B cell (primary cell): ENCODE data around the gene PIK3R1. TPM values are rescaled to one million over a fixed set of nuclear protein-coding genes. Genes with fewer than 3 reads are reported as not detected.

Experiments
- ATAC-seq: fragments of 200-7000 bp; cut with Tn5 transposase; one replicate; pipeline ENCODE4 v1.10.0; 2021; ENCODE audit warnings: low read depth, mild to moderate bottlenecking, moderate number of reproducible peaks, moderate library complexity
- CTCF ChIA-PET: fragments of 350-600 bp; sonication (Branson Sonifier 250); formaldehyde crosslinking; loops from one replicate; lab custom pipeline; 2021; ENCODE audit warnings: antibody characterized with exemption, inconsistent platforms; lab: Charles Lee
- POLR2A ChIA-PET: fragments of 350-600 bp; sonication (Branson Sonifier 250); formaldehyde crosslinking; loops from one replicate; lab custom pipeline; 2021; ENCODE audit warnings: antibody characterized with exemption; lab: Charles Lee
- DNase-seq: peaks from one replicate; pipeline ENCODE4 v3.0.0; 2013
- H2AFZ ChIP-seq: 2 replicates; pipeline ENCODE4 v1.6.1; 2012; ENCODE audit warnings: mild to moderate bottlenecking, low read depth, low read length; ENCODE audit not compliant: insufficient read depth, poor library complexity, severe bottlenecking
- H3K27ac ChIP-seq, 2 donors: 1 replicate in 1 of 2; 2 replicates in 1 of 2; pipeline ENCODE4 v1.5.1; 2012 to 2013; ENCODE audit warnings: low read length in 2 of 2, mild to moderate bottlenecking in 2 of 2, moderate library complexity in 1 of 2
- H3K27me3 ChIP-seq, 4 experiments: fragments of 200-600 bp in 1 of 4; sonication (generic) in 1 of 4; replicated peaks in 1 of 4; 1 replicate in 2 of 4; 2 replicates in 2 of 4; pipeline versions ENCODE4 v1.6.1 to v1.7.0; 2013 to 2016; ENCODE audit warnings: low read length in 3 of 4, mild to moderate bottlenecking in 2 of 4, mixed read lengths in 1 of 4, moderate library complexity in 1 of 4; ENCODE audit not compliant: insufficient read depth in 4 of 4, control insufficient read depth in 3 of 4; ENCODE audit errors: control extremely low read depth in 1 of 4
- H3K36me3 ChIP-seq, 2 experiments: replicated peaks in 1 of 2; 1 replicate in 1 of 2; 2 replicates in 1 of 2; pipeline versions ENCODE4 v1.6.1 to v1.7.1; 2013; ENCODE audit warnings: low read length in 1 of 2; ENCODE audit not compliant: insufficient read depth in 2 of 2, control insufficient read depth in 1 of 2; ENCODE audit errors: control extremely low read depth in 1 of 2, extremely low read depth in 1 of 2
- H3K4me1 ChIP-seq, 2 donors: fragments of 200-600 bp in 1 of 2; sonication (generic) in 1 of 2; 1 replicate in 1 of 2; 2 replicates in 1 of 2; pipeline versions ENCODE4 v1.5.1 to v1.6.1; 2013 to 2017; ENCODE audit warnings: low read length in 2 of 2; ENCODE audit not compliant: control insufficient read depth in 2 of 2, insufficient read depth in 2 of 2
- H3K4me2 ChIP-seq: replicated peaks from 2 replicates; pipeline ENCODE3; 2012; ENCODE audit warnings: mild to moderate bottlenecking, low read depth, low read length; ENCODE audit not compliant: poor library complexity, severe bottlenecking
- H3K4me3 ChIP-seq, 5 experiments: fragments of 200-600 bp in 1 of 5; sonication (generic) in 1 of 5; 1 replicate in 3 of 5; 2 replicates in 2 of 5; pipeline versions ENCODE4 v1.5.1 to v1.7.0; 2011 to 2016; ENCODE audit warnings: low read length in 4 of 5, mild to moderate bottlenecking in 4 of 5, low read depth in 2 of 5, control low read depth in 1 of 5, moderate library complexity in 1 of 5; ENCODE audit not compliant: insufficient read depth in 1 of 5; ENCODE audit errors: control extremely low read depth in 1 of 5, extremely low read depth in 1 of 5
- H3K79me2 ChIP-seq: fragments of 200-600 bp; sonication (generic); one replicate; pipeline ENCODE4 v1.6.0; 2016; ENCODE audit warnings: low read length; ENCODE audit not compliant: control insufficient read depth, insufficient read depth
- H3K9ac ChIP-seq: fragments of 200-600 bp; sonication (generic); 2 replicates; pipeline ENCODE4 v1.6.1; 2017; ENCODE audit warnings: mild to moderate bottlenecking, low read length, moderate library complexity
- H3K9me3 ChIP-seq, 3 donors: one replicate each; pipeline versions ENCODE4 v1.6.1 to v1.7.1; 2013; ENCODE audit warnings: low read length in 2 of 3; ENCODE audit not compliant: control insufficient read depth in 2 of 3, insufficient read depth in 1 of 3; ENCODE audit errors: control extremely low read depth in 1 of 3
- H4K20me1 ChIP-seq: 2 replicates; pipeline ENCODE4 v1.6.0; 2012; ENCODE audit warnings: mild to moderate bottlenecking, low read length; ENCODE audit not compliant: insufficient read depth, control insufficient read depth, poor library complexity, severe bottlenecking
- H3K27ac Mint-ChIP-seq: one replicate; pipeline ENCODE4 v1.8.0; 2021; ENCODE audit warnings: mixed read lengths
- H3K27me3 Mint-ChIP-seq: one replicate; pipeline ENCODE4 v1.8.0; 2021; ENCODE audit warnings: mixed read lengths
- H3K4me1 Mint-ChIP-seq: one replicate; pipeline ENCODE4 v1.8.0; 2021; ENCODE audit warnings: mixed read lengths
- H3K4me3 Mint-ChIP-seq: one replicate; pipeline ENCODE4 v1.8.0; 2021; ENCODE audit warnings: mixed read lengths
- H3K9me3 Mint-ChIP-seq: one replicate; pipeline ENCODE4 v1.8.0; 2022; ENCODE audit warnings: mixed read lengths; ENCODE audit not compliant: insufficient read depth
- CTCF ChIP-seq: fragments of 200-600 bp; IDR thresholded peaks from one replicate; pipeline ENCODE4 v1.8.0; 2022; ENCODE audit warnings: antibody characterized with exemption, mild to moderate bottlenecking
- EZH2 ChIP-seq: IDR thresholded peaks from 2 replicates; pipeline ENCODE4 v1.6.1; 2012; ENCODE audit warnings: borderline replicate concordance, low read depth, mild to moderate bottlenecking, moderate library complexity, low read length; ENCODE audit not compliant: insufficient read depth, poor library complexity, severe bottlenecking
- WGBS: methylation state at CpG from one replicate; pipeline ENCODE4 v1.1.5; 2013; ENCODE audit warnings: missing lambda C conversion rate; ENCODE audit not compliant: insufficient coverage; 5-methylcytosine and 5-hydroxymethylcytosine counted together
- intact Hi-C: fragments of 100-400 bp; cut with micrococcal nuclease; formaldehyde crosslinking; loops from one replicate; pipeline ENCODE4 v1.10.0; 2022
- polyA plus RNA-seq: library from polyadenylated mRNA; depleted of rRNA; stranded (reverse); fragments of >200 nt; gene quantifications from 2 replicates; pipeline ENCODE4 v1.2.3, GENCODE V29; 2012
- total RNA-seq, 2 donors: library from RNA; stranded (reverse); fragments of 120-200 nt in 1 of 2; gene quantifications; 1 replicate in 1 of 2; 2 replicates in 1 of 2; pipeline versions ENCODE4 v1.2.3 to v1.2.4, GENCODE V29; 2013 to 2022

Gene PIK3R1
- total and polyA plus RNA-seq, 2 donors (not counting 1 experiment from before 2014, with no cell fraction given): 5.6 to 63.8 TPM

DNA sequence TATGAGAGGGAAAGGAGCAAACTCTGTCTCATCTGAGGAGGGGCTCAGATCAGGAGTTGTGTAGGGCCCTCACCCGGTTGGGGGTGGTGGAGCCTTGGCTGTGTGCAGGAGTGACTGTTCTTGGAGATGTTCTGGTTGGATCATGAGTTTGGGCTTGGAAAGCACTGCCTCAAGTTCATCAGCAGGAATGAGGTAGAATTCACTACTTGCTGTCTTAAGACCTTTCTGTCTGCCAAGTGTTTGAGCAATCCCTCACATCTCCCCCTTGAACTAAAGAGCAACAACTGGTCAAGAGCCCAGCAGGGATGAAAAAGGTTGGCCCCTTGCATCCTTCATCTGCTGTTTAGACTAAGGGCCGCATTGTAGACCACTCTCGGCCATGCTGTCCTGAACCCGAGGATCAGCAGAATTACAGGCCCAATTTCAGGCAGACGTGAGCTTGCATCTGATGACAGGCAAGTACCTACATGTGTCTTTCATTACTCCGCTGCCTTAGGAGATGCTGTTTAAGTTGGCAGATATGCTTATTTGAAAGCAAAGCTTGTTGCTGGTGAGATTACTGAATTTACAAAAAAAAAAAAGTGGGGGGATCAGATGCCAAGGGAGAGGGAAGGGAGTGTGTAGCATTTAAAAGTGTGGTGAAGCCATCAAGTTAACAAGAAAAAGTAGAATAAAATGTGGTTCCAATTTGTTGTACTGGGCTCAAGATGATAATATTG lies 36.4 kb downstream of the PIK3R1 start:
- ChIA-PET POLR2A (interaction anchor here (0.9 kb wide), 1 partner anchor 36 kb away, joined by 3 read pairs; no protein-coding TSS in a partner anchor), CTCF (interaction anchor here (0.6 to 7.7 kb wide), 23 partner anchors 8 to 1452 kb away, joined by 3 to 116 read pairs (median 4); partner anchors contain the start of gene PIK3R1)
- H3K9me3 ChIP-seq: no peaks in the 10 kb centered on the region
- no peaks in the 10 kb centered on the region for H3K36me3 ChIP-seq
- peaks cover 95% of the 10 kb centered on the region for H3K79me2 ChIP-seq
- H4K20me1 ChIP-seq: peaks cover 60% of the 10 kb centered on the region
- H3K4me1 ChIP-seq: peaks cover 34 to 38% of the 10 kb centered on the region in 2 donors
- DNase-seq: no peak
- no peaks in the 10 kb centered on the region for H3K27me3 Mint-ChIP-seq
- no peak overlapping the region for H3K4me3 Mint-ChIP-seq
- peaks cover 70% of the 10 kb centered on the region for H3K4me1 Mint-ChIP-seq
- H3K4me3 ChIP-seq: no peak overlapping the region
- no peak overlapping the region for H3K4me2 ChIP-seq
- peak overlapping the region; percentile 74 for H3K27ac Mint-ChIP-seq
- TF ChIP-seq EZH2 (no peak), CTCF (no peak)
- no peak for ATAC-seq
- no peak overlapping the region for H3K9ac ChIP-seq
- no peak overlapping the region for H2AFZ ChIP-seq
- WGBS: 84% methylated on average over 5 of the region's 6 CpGs
- intact Hi-C loops: loop anchor here (1.0 to 5.0 kb wide), 5 partner anchors 13 to 1085 kb away; partner anchors contain the start of gene PIK3R1
- peak overlapping the region in 1 of 2 donors; percentile 33 for H3K27ac ChIP-seq
- H3K9me3 Mint-ChIP-seq: no peaks in the 10 kb centered on the region
- no peaks in the 10 kb centered on the region for H3K27me3 ChIP-seq
